ENCODE results near the gene KANSL1.

KANSL1 gene

GRCh38 chr17:46056800-46057304 is 136.4 kb downstream of the KANSL1 start:
- no peak for DNase-seq (ENCODE audit: low read depth in 1 of 2, low spot score in 1 of 2)
- in situ Hi-C loops (cut with HindIII; ENCODE audit: low pct_unique_long_range_greater_than_20kb, low sequenced_read_pairs), result no loop called here
- TF ChIP-seq JUND (IDR thresholded peaks at IDR 0.05; ENCODE audit: low read depth), result no peak

GRCh38 chr17:46053911-46054534 is 139.2 kb downstream of the KANSL1 start:
- TF ChIP-seq JUND (IDR thresholded peaks at IDR 0.05; ENCODE audit: low read depth), result no peak
- in situ Hi-C loops (cut with HindIII; ENCODE audit: low pct_unique_long_range_greater_than_20kb, low sequenced_read_pairs), result no loop called here
- DNase-seq (ENCODE audit: low read depth in 1 of 2, low spot score in 1 of 2), result no peak

- no peak for DNase-seq (ENCODE audit: low read depth in 1 of 2, low spot score in 1 of 2)
- in situ Hi-C loops (cut with HindIII; ENCODE audit: low pct_unique_long_range_greater_than_20kb, low sequenced_read_pairs), result no loop called here
- no peak for TF ChIP-seq JUND (IDR thresholded peaks at IDR 0.05; ENCODE audit: low read depth)
Measured at GRCh38 chr17:46049656-46050055, 143.6 kb downstream of the KANSL1 start.

- in situ Hi-C loops (cut with HindIII; ENCODE audit: low pct_unique_long_range_greater_than_20kb, low sequenced_read_pairs), result no loop called here
Measured at GRCh38 chr17:46047856-46048255, 145.4 kb downstream of the KANSL1 start.

GRCh38 chr17:46047398-46047797 is 145.8 kb downstream of the KANSL1 start:
- in situ Hi-C loops (cut with HindIII; ENCODE audit: low pct_unique_long_range_greater_than_20kb, low sequenced_read_pairs), result no loop called here
- no peak for TF ChIP-seq JUND (IDR thresholded peaks at IDR 0.05; ENCODE audit: low read depth)
- DNase-seq (ENCODE audit: low read depth in 1 of 2, low spot score in 1 of 2), result no peak

More at GRCh38 chr17:46047856-46048255, 145.4 kb downstream of the KANSL1 start:
- DNase-seq (ENCODE audit: low read depth in 1 of 2, low spot score in 1 of 2), result no peak
- no peak for TF ChIP-seq JUND (IDR thresholded peaks at IDR 0.05; ENCODE audit: low read depth)

- no peak for DNase-seq (ENCODE audit: low read depth in 1 of 2, low spot score in 1 of 2)
- in situ Hi-C loops (cut with HindIII; ENCODE audit: low pct_unique_long_range_greater_than_20kb, low sequenced_read_pairs), result no loop called here
- TF ChIP-seq JUND (IDR thresholded peaks at IDR 0.05; ENCODE audit: low read depth), result no peak
Measured at GRCh38 chr17:46046957-46047356, 146.3 kb downstream of the KANSL1 start.

- TF ChIP-seq JUND (IDR thresholded peaks at IDR 0.05; ENCODE audit: low read depth), result no peak
- DNase-seq (ENCODE audit: low read depth in 1 of 2, low spot score in 1 of 2), result no peak
- in situ Hi-C loops (cut with HindIII; ENCODE audit: low pct_unique_long_range_greater_than_20kb, low sequenced_read_pairs), result no loop called here
Measured at GRCh38 chr17:46045639-46046038, 147.6 kb downstream of the KANSL1 start.

GRCh38 chr17:46044989-46045388 is 148.2 kb downstream of the KANSL1 start:
- in situ Hi-C loops (cut with HindIII; ENCODE audit: low pct_unique_long_range_greater_than_20kb, low sequenced_read_pairs), result no loop called here
- no peak for DNase-seq (ENCODE audit: low read depth in 1 of 2, low spot score in 1 of 2)
- no peak for TF ChIP-seq JUND (IDR thresholded peaks at IDR 0.05; ENCODE audit: low read depth)

GRCh38 chr17:46044286-46044928 is 148.8 kb downstream of the KANSL1 start:
- peak; percentile 44 to 92 for DNase-seq (ENCODE audit: low read depth in 1 of 2, low spot score in 1 of 2)
- no peak for TF ChIP-seq JUND (IDR thresholded peaks at IDR 0.05; ENCODE audit: low read depth)
- in situ Hi-C loops (cut with HindIII; ENCODE audit: low pct_unique_long_range_greater_than_20kb, low sequenced_read_pairs), result no loop called here

- no peak for DNase-seq (ENCODE audit: low read depth in 1 of 2, low spot score in 1 of 2)
- in situ Hi-C loops (cut with HindIII; ENCODE audit: low pct_unique_long_range_greater_than_20kb, low sequenced_read_pairs), result no loop called here
- TF ChIP-seq JUND (IDR thresholded peaks at IDR 0.05; ENCODE audit: low read depth), result no peak
Measured at GRCh38 chr17:46043606-46044005, 149.6 kb downstream of the KANSL1 start.

- no peak for TF ChIP-seq JUND (IDR thresholded peaks at IDR 0.05; ENCODE audit: low read depth)
- in situ Hi-C loops (cut with HindIII; ENCODE audit: low pct_unique_long_range_greater_than_20kb, low sequenced_read_pairs), result no loop called here
Measured at GRCh38 chr17:46042925-46043324, 150.3 kb downstream of the KANSL1 start.

GRCh38 chr17:46042246-46042645 is 151.0 kb downstream of the KANSL1 start:
- in situ Hi-C loops (cut with HindIII; ENCODE audit: low pct_unique_long_range_greater_than_20kb, low sequenced_read_pairs), result no loop called here
- DNase-seq (ENCODE audit: low read depth in 1 of 2, low spot score in 1 of 2), result no peak
- no peak for TF ChIP-seq JUND (IDR thresholded peaks at IDR 0.05; ENCODE audit: low read depth)

More at GRCh38 chr17:46042925-46043324, 150.3 kb downstream of the KANSL1 start:
- no peak for DNase-seq (ENCODE audit: low read depth in 1 of 2, low spot score in 1 of 2)

- in situ Hi-C loops (cut with HindIII; ENCODE audit: low pct_unique_long_range_greater_than_20kb, low sequenced_read_pairs), result no loop called here
- DNase-seq (ENCODE audit: low read depth in 1 of 2, low spot score in 1 of 2), result no peak
- no peak for TF ChIP-seq JUND (IDR thresholded peaks at IDR 0.05; ENCODE audit: low read depth)
Measured at GRCh38 chr17:46039592-46040186, 153.5 kb downstream of the KANSL1 start.
